Measurements from ENCODE around the gene ELFN2.

DNA sequence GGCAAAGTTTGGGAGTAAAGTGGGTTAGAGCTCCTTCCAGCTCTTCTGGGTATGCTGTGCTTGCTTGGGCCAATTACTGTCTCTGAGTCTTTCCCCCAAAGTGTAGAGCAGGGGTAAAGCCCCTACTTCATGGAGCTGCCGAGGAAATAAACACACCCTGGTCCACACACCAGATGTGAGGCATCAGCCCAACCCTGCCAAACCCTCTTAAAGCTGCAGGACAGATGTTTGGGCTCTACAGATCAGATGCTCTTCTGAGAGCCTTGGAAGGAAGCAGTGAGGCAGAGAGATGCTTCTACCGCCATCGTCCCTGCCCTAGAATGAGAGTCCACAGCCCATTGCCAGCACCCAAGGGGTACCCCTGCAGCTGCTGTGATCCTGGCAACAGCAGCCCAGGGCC lies 64.7 kb downstream of the ELFN2 start:
- no peak for TF ChIP-seq POLR2A (IDR thresholded peaks at IDR 0.05)
- TF ChIP-seq, protein P1, sequence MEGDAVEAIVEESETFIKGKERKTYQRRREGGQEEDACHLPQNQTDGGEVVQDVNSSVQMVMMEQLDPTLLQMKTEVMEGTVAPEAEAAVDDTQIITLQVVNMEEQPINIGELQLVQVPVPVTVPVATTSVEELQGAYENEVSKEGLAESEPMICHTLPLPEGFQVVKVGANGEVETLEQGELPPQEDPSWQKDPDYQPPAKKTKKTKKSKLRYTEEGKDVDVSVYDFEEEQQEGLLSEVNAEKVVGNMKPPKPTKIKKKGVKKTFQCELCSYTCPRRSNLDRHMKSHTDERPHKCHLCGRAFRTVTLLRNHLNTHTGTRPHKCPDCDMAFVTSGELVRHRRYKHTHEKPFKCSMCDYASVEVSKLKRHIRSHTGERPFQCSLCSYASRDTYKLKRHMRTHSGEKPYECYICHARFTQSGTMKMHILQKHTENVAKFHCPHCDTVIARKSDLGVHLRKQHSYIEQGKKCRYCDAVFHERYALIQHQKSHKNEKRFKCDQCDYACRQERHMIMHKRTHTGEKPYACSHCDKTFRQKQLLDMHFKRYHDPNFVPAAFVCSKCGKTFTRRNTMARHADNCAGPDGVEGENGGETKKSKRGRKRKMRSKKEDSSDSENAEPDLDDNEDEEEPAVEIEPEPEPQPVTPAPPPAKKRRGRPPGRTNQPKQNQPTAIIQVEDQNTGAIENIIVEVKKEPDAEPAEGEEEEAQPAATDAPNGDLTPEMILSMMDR (IDR thresholded peaks at IDR 0.05) = no peak
- TF ChIP-seq EP300 (IDR thresholded peaks at IDR 0.05) = no peak
- TF ChIP-seq POLR2AphosphoS5 (IDR thresholded peaks at IDR 0.05) = no peak
